SK-N-SH treated with all-trans-retinoic acid at 6 μM for 48 hours (cell line): ENCODE data around the gene TXLNB.

Experiments used
- OSR1 ChIP-seq: fragments of 250-450 bp; sonication (Bioruptor Pico); IDR thresholded peaks from 2 replicates; pipeline ENCODE4 v1.8.0; 2022; ENCODE audit warnings: moderate library complexity, mild to moderate bottlenecking, inconsistent platforms
- TF ChIP-seq, protein P1 (sequence below): fragments of 250-450 bp; sonication (Bioruptor Pico); IDR thresholded peaks from 2 replicates; pipeline ENCODE4 v1.8.0; 2020; ENCODE audit warnings: mild to moderate bottlenecking, moderate library complexity, borderline replicate concordance

GRCh38 chr6:139325686-139326085 is 33.9 kb upstream of the TXLNB start:
- TF ChIP-seq, protein P1, sequence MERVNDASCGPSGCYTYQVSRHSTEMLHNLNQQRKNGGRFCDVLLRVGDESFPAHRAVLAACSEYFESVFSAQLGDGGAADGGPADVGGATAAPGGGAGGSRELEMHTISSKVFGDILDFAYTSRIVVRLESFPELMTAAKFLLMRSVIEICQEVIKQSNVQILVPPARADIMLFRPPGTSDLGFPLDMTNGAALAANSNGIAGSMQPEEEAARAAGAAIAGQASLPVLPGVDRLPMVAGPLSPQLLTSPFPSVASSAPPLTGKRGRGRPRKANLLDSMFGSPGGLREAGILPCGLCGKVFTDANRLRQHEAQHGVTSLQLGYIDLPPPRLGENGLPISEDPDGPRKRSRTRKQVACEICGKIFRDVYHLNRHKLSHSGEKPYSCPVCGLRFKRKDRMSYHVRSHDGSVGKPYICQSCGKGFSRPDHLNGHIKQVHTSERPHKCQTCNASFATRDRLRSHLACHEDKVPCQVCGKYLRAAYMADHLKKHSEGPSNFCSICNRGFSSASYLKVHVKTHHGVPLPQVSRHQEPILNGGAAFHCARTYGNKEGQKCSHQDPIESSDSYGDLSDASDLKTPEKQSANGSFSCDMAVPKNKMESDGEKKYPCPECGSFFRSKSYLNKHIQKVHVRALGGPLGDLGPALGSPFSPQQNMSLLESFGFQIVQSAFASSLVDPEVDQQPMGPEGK (CRISPR knock-in tag): no peak
- TF ChIP-seq OSR1 (CRISPR knock-in tag): no peak
